Activated CD4-positive, alpha-beta T cell treated with anti-CD3 and anti-CD28 coated beads, Interleukin-2, amount 50 U/mL, for 48 hours (primary cell): ENCODE results near the gene KAZN.

Experiments used
- DNase-seq, 2 experiments: peaks; one replicate each; pipeline ENCODE4 v3.0.0-alpha.2; 2020

The KAZN gene

GRCh38 chr1:14679027-14679688, 80.7 kb downstream of the KAZN start:
- DNase-seq = no peak

DNA sequence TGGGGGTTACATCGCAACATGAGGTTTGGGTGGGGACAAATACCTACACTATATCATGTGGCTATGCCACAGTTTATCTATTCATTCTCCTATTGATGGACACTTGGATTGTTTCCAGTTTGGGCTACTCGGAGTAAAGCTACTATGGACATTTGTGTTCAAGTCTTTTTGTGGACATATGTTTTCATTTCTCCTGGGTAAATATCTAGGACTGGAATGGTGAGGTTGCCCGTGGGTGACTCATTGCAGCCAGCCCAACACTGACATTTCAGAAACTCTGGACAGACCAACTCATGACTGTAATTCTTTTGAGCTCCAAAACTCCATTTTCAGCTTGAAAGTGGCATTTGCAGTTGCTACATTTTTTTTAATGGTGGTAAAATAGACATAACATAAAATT, 82.7 kb downstream of the KAZN start:
- DNase-seq = no peak

DNA sequence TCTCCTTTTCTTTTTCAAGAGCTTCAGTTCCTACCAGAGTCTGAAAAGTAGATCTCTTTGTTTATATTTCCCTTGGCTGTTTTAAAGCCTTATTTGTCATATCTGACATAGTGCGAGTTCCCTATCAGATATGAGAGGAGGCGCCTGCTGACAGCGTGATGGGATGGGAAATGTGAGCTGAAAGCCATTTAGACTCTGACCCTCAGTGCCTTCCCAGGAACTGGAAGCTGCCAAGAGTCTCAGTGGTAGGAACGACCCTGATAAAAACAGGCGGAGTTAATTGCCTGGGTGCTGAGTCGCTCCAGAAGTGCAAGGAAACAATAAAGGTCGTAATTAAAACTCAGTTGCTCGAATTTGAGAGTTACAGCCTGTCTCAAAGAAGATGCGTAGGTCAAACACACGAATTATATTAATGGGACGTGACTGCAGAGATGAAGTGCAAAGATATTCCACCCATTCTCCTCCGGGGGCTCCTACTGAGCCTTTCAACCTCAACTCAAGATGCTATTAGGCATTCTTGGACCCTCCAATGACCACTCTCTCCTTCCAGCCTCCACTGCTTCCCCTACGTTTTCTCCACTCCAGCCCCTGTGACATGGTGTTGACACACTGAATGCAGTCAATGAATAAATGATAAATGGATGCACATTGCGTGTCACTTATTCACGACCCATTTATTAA, 84.6 kb downstream of the KAZN start:
- no peak for DNase-seq

DNA sequence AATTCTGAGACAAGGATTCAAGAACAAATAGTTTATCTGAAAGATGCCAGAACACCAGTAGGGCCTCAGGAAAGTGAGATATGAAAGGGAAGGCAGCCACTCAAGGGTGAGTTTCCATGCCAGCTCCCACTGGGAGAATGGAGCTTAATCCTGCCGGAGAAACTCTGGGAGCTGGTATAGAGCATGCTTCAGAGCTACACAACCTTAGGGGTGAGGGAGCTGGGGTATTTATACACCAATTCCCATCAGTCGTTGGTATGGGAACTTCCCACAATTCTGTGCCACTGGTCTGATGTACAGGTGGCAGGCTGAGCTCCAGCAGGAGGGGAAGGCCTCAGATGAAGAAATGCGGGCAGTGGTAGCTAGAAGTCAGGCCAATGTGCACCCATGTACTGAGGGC, 86.6 kb downstream of the KAZN start:
- DNase-seq = no peak

DNA sequence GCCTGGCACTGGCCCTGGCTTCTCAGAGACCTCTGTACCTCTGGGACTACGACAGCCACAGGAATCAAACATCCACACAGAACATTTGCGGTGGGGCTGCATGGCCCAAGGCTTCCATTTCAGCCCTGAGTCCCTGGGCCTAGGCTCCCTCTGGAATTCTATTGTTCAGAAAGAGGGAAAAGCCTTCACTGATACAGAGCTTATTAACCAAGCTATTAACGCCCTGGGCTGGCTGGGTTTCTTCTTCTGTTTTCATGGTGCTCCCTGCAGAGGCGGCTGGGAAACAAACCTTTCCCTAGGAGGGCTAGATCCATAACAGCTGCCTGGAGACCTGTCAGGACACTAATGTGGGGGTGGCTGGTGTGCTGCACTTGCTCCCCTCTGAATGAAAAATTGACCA, 88.2 kb downstream of the KAZN start:
- DNase-seq = no peak

DNA sequence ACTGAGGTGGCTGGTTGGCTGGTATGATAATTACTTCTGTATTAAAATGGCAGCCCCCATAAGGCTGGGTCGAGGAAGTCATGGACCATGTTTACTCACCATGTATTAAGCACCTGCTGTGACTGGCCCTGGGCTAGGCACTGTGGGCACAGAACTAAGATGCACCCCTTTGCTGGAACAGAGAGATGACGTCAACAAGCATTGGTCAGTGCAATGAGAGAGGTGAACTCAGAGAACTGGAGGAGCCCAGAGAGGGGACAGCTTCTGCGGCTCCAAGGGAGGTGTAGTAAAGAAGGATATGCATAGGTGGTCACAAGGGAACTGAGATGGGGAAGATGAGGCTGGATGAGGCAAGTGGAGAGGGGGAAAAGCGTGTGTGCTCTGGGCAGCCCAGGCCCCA, 88.7 kb downstream of the KAZN start:
- DNase-seq = no peak

DNA sequence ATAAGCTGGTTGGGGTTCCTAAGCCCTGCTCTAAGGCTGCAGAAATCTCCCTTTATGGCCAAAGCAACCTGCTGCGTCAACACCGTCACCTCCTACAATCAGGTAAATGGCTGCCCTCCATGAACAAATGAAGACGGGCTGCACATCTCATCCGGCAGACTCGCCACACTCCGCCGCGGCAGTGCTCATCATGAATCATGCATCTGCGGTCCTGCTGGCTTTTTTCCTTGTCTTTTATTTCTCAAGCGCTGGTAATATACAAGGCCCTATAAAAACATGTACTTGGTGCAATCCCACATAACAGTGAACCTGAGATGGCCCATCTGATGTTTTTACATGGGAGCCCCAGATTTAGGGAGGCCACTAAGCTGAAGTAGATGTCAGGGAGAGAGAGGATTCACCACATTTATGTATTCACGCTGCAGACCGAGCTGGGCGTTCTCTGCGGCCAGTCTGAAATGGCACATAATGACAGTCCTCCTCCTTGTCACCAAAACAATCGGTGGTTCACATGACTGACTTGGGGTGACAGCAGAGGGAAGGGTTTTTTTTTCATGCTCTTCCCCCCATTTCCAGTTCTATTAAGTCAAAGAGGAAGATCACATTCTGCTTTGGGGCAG, 91.6 kb downstream of the KAZN start:
- DNase-seq = no peak

DNA sequence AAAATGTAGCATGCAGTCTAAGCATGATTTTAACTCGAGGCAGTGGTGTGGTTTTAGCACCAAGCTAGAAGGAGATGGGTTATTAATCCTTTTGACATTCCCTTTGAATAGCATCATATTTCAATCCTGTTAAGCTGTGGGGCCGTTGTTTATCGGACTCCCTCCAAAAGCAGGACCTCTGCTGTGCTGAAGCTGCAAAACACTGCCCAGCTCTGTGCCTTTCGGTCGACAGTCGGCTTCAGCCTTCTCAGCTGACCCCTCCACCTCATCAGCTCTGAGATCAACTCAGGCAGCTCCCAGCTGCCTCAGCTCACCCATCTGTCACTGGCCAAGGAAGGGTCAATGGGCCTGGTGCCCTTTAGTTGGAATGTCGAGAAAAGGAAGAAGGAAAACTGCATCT, 95.5 kb downstream of the KAZN start:
- DNase-seq = no peak

DNA sequence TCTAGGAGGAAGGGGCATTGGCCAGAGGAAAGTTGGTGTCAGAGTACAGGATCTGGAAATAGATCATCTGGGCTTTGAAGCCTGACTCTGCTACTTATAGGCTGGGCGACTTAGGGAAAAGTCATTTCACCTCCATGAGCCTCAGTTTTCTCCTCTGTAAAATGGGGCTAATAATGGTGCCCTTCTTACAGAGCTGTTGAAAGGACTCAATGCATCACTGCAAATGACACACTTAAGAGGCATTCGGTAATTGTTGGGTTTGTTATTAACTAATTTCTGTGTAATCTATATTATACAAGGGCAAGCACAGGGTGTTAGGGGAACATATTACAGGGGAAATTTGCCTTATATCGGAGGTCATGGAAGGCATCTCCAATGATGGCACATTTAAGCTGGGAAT, 96.1 kb downstream of the KAZN start:
- DNase-seq = no peak

- DNase-seq = no peak
Observed at GRCh38 chr1:14696761-14697160, 98.3 kb downstream of the KAZN start.

DNA sequence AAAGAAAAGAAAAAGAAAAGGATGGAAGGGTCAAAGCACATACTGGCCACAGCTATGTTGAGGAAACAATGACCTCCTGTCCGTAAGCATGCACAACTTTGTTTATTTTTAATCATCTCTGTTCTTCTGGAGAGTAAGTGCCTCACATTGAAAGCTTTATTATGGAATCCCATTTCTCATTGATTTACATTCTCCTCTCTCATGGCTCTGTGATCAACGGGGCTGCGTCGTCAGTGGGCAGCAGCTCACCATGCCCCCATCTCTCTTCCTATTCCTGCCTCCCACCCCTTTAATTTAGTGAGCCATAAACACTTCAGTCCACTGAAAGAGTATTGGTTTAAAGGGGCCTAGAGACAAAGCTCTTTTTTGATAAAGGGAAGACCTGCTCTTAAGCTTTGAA, 98.9 kb downstream of the KAZN start:
- no peak for DNase-seq

DNA sequence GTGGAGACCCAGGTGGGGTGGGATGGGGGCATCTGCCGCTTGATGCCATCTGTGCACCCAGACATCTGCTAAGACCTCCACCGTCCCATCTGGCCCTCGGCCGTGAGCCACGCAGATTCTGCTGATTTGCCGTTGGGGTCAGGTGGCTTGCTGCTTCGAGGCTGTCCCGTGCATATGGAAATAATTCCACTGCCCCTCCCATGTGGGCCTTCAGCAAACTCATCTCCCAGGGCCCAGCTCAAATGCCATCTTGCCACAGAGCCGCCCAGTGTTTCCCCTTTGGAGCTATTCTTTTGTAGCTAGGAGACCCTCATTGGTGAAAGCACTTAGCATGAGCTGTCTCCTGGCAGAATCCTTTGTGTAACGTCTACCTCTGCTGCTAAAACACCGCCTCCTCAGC, 99.8 kb downstream of the KAZN start:
- no peak for DNase-seq

DNA sequence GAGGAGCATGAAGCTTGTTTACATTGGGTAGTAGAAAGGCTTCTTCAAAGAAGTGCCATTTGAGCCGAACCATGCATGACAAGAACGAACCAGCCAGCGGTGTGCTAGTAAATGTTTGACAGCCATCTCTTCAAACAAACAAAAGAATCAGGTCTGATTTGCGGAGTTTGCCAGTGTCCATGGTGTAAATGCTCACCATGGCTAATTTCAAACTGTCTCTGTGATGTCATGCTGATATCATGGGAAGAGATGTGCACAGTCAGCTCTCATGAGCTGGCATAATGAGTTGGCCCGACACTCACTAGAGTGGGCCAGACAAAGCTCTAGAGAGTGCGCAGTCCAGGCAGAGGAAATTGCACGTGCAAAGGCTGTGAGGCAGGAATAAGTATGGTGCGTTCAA, 101.1 kb downstream of the KAZN start:
- DNase-seq = no peak

DNA sequence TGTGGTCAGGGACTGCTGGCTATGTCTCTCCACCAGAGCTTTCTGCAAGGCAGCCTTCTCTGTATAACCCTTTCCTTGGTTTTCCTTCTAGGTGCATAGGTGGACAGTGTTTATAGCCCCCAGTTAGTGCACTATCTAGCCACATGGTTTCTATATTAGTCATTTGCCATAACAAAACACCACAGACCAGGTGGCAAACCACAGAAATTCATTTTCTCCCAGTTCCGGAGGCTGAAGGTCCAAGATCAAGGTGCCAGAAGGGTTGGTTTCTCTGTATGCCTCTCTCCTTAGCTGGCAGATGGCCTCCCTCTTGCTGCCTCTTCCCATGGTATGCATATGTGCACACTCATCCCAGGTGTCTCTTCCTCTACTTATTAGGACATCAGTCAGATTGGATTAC, 106.4 kb downstream of the KAZN start:
- no peak for DNase-seq

DNA sequence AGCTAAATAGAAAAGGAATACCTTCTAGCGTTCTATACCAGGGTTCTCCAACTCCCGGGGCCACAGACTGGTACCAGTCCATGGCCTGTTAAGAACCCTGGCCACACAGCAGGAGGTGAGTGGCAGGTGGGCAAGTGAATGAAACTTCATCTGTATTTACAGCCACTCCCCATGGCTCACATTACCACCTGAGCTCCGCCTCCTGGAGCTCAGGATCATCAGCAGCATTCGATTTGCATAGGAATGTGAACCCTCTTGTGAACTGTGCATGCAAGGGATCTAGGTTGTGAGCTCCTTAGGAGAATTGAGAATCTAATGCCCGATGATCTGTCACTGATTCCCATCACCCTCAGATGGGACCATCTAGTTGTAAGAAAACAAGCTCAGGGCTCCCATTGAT, 107.3 kb downstream of the KAZN start:
- DNase-seq = no peak

DNA sequence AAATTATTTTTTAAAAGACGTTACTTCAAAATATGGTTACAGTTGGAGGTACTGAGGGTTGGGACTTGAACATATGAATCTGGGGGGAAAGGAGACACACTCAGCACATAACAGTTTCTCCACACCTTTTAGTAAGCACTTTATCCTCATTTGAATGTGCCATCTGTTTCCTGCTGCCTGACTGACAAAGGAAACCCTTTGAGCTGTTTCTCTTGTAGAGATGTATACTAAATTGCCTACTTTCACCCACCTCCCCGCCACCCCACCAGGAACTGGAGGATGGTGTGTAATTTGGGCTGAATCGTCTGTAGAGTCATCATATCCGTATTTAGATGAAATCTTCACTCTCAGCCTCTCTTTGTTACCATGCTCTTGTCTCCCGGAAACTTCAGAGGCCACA, 108.1 kb downstream of the KAZN start:
- DNase-seq = no peak

DNA sequence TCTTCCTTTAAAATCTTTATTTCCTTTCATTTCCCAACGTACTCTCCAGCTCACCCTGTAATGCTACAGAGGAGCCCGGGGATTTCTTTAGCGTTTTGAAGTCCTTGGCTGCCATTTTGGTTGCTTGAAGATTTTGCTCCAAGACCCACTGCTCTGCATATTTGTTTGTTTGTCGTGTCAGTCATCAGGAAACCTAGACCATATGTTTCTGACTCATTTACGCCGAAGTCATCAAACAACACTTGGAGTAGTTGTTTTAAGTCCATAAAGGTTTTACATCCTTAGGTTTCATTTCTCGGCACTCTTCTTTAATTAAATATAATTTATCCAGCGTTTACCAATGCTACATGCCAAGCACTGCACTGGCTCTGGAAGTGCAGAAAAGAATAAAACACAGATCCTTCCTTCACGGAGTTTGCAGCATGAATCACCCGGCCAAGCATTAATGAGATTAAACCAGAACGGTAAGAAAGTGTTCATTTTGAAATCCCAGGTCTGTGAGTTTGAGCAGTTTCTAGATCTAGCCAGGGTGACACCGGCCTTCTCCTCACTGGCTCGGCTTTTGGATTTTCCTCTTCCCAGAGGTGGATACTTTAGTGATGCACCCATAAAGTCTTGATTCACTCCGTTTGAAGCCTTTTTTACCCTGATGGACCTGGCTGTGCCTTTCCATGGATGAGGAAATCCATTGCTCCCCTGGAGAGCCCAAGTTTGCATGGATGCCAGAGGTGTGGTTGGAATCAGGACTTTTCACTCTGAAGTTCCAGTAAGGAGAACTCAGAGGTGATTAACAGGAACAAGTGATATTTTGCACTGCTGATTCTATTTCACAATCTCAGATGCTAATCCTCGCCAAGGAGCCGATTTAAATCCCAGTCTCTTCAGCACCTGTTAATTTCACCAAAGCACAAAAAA, 109.3 kb downstream of the KAZN start:
- no peak for DNase-seq

- no peak for DNase-seq
Observed at GRCh38 chr1:14710331-14710730, 111.8 kb downstream of the KAZN start.

DNA sequence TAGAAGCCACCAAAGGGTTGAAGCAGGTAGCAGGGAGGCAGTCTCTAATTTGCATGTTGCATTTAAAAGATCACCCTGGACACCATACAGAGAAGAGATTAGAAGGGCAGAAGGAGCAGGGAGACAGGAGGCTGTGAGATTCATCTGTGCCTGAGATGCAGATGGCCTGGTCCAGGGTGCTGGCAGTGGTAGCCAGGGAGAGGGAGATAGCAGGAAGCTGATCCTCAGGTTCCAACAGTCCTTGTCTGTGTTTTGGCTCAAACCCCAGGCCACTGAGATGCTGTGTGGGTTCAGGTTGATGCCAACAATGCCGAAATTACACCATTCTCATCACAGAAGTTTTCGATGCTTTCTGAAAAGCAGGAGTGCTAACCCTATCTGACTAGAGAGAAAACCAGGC, 113.7 kb downstream of the KAZN start:
- DNase-seq = no peak

GRCh38 chr1:14713077-14713476, 114.6 kb downstream of the KAZN start:
- no peak for DNase-seq

GRCh38 chr1:14715266-14715665, 116.8 kb downstream of the KAZN start:
- DNase-seq = no peak

- no peak for DNase-seq
Observed at GRCh38 chr1:14715802-14716201, 117.3 kb downstream of the KAZN start.

DNA sequence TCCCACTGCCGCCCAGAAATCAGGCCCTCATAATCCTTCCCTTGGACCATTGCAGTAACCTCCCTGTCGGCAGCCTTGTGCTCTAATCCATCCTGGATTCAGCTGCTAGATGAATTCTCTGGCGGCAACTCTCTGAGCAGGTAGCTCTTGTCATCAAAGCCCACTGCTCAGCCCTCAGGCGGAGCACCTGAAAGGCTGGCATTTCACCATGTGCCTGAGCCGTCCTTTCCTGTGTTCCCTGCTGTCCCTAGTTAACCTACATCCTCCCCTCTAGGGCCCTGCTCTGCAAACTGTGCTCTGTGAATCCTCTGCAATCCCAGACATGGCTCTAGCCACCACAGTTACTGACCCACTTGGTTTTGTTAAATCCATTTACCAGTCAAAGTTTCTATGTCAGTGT, 118.0 kb downstream of the KAZN start:
- no peak for DNase-seq

- no peak for DNase-seq
Observed at GRCh38 chr1:14718476-14718875, 120.0 kb downstream of the KAZN start.
